T-cell (primary cell): ENCODE measurements around the gene SLC39A1. TPM values are rescaled to one million over a fixed set of nuclear protein-coding genes. Genes with fewer than 3 reads are reported as not detected.
A peak's percentile ranks its signal among the peaks of the same experiment; 100 is the strongest.

ENCODE experiments used
- ATAC-seq, 4 experiments: fragments of 200-7000 bp in 3 of 4; fragments of 150-1000 bp in 1 of 4; cut with Tn5 transposase; replicated peaks in 1 of 4; 1 replicate in 3 of 4; 2 replicates in 1 of 4; pipeline ENCODE4 v1.10.0; 2021; ENCODE audit warnings: moderate library complexity in 3 of 4, mild to moderate bottlenecking in 2 of 4, moderate number of reproducible peaks in 1 of 4
- CTCF ChIA-PET, 2 donors: fragments of 300-600 bp; sonication (Branson Sonifier 250); formaldehyde crosslinking; loops; one replicate each; lab custom pipeline; 2022; ENCODE audit warnings: antibody characterized with exemption in 2 of 2; lab: Charles Lee
- POLR2A ChIA-PET, 2 donors: fragments of 300-600 bp; sonication (Branson Sonifier 250); formaldehyde crosslinking; loops; one replicate each; lab custom pipeline; 2022; ENCODE audit warnings: antibody characterized with exemption in 2 of 2; lab: Charles Lee
- DNase-seq, 35 experiments: peaks; one replicate each; pipeline versions ENCODE4 v3.0.0 to v3.0.0-alpha.2; 2013 to 2023
- H3K27ac ChIP-seq: one replicate; pipeline ENCODE4 v1.5.1; 2013; ENCODE audit warnings: low read length
- H3K27me3 ChIP-seq, 2 experiments: replicated peaks in 1 of 2; 1 replicate in 1 of 2; 2 replicates in 1 of 2; pipeline versions ENCODE4 v1.6.1 to v1.7.0; 2013; ENCODE audit warnings: low read length in 1 of 2, mixed read lengths in 1 of 2; ENCODE audit not compliant: control insufficient read depth in 2 of 2, insufficient read depth in 2 of 2; ENCODE audit errors: extremely low read depth in 1 of 2
- H3K36me3 ChIP-seq, 2 donors: 1 replicate in 1 of 2; 2 replicates in 1 of 2; pipeline versions ENCODE4 v1.6.1 to v1.7.0; 2013; ENCODE audit warnings: low read length in 1 of 2; ENCODE audit not compliant: control insufficient read depth in 2 of 2, insufficient read depth in 1 of 2; ENCODE audit errors: extremely low read depth in 1 of 2
- H3K4me1 ChIP-seq, 2 experiments: 1 replicate in 1 of 2; 2 replicates in 1 of 2; pipeline versions ENCODE4 v1.6.1 to v1.7.0; 2013; ENCODE audit warnings: low read length in 2 of 2, mixed read lengths in 1 of 2; ENCODE audit not compliant: insufficient read depth in 2 of 2, control insufficient read depth in 1 of 2; ENCODE audit errors: extremely low read depth in 1 of 2
- H3K4me3 ChIP-seq, 2 donors: 1 replicate in 1 of 2; 2 replicates in 1 of 2; pipeline versions ENCODE4 v1.5.1 to v1.7.0; 2013; ENCODE audit warnings: mild to moderate bottlenecking in 2 of 2, low read length in 1 of 2, moderate library complexity in 1 of 2; ENCODE audit not compliant: control insufficient read depth in 1 of 2; ENCODE audit errors: extremely low read depth in 1 of 2
- H3K9me3 ChIP-seq: 2 replicates; pipeline ENCODE4 v1.7.0; 2013
- H3K27ac Mint-ChIP-seq, 2 donors: one replicate each; pipeline ENCODE4 v1.8.0; 2020 to 2021; ENCODE audit warnings: mild to moderate bottlenecking in 2 of 2, mixed read lengths in 2 of 2
- H3K27me3 Mint-ChIP-seq, 2 donors: one replicate each; pipeline ENCODE4 v1.8.0; 2021 to 2022; ENCODE audit warnings: mixed read lengths in 2 of 2
- H3K36me3 Mint-ChIP-seq: one replicate; pipeline ENCODE4 v1.8.0; 2021; ENCODE audit warnings: mixed read lengths
- H3K4me1 Mint-ChIP-seq, 3 donors: one replicate each; pipeline ENCODE4 v1.8.0; 2020 to 2022; ENCODE audit warnings: mixed read lengths in 3 of 3, mild to moderate bottlenecking in 1 of 3
- H3K4me3 Mint-ChIP-seq, 3 donors: one replicate each; pipeline ENCODE4 v1.8.0; 2020 to 2022; ENCODE audit warnings: mild to moderate bottlenecking in 3 of 3, mixed read lengths in 3 of 3, moderate library complexity in 3 of 3
- H3K9me3 Mint-ChIP-seq, 3 donors: one replicate each; pipeline ENCODE4 v1.8.0; 2020 to 2022; ENCODE audit warnings: mixed read lengths in 3 of 3
- WGBS: methylation state at CpG from one replicate; pipeline ENCODE4 v1.1.5; 2013; ENCODE audit warnings: missing lambda C conversion rate; ENCODE audit not compliant: insufficient coverage; 5-methylcytosine and 5-hydroxymethylcytosine counted together
- total RNA-seq, 35 experiments: library from RNA in 6 of 35; stranded (reverse) in 6 of 35; fragments of 120-200 nt in 1 of 35; gene quantifications; one replicate each; pipeline versions ENCODE4 v1.2.1 to v1.2.4 and lab custom pipeline; 2013 to 2026

The SLC39A1 gene
- total RNA-seq, 5 donors from 2014 or later (not counting 1 experiment from before 2014, with no cell fraction given) = 15.1 to 22.0 (median 16.4) TPM

DNA sequence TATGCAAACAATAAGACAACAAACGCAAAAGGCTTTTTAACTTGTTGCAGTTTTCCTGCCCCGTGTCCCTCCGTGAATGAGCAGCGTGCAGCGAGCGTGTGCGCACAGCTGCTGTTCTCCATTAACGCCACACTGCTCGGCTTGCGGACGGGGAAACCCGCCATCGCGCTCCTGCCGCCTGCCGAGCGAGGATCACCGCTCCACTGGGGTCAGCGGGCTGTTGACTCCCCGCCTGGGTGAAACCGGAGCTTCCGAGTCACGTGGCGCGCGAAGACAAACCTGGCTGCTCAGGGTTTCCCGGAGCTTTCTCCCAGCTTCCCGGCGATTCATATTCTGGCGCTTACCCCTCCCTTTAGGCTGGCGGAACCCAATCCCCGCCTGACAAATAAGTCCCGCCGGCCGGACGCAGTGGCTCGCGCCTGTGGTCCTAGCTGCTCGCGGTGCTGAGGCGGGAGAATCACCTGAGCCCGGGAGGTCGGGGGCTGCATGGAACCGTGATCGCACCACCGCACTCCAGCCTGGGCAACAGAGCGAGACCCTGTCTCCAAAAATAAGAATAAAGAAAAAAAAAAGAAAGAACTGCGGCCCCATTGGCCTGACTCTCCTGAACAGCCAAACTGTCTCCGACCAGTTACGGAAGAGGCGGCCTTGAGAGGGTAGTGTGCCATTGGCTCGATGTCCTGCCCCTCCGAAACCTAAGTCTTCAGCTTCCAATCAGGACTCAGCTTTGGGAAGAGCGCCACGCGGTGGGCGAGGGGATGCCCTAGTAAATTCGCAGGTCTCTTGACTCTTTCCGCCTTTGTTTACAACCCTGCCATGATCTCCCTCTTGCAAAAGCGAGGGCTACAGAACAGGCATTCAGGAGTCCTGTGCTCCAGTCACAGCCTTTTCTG is 4.0 kb upstream of the SLC39A1 start, which contains the start of gene CREB3L4:
TSS of gene CREB3L4 (plus strand) at position 796 of the 893 bp plus-strand sequence. CDS start 624 bp downstream, outside the sequence.
- ChIA-PET POLR2A (interaction anchor here (0.5 to 2.2 kb wide), 9 partner anchors 10 to 322 kb away, joined by 3 to 8 read pairs (median 5); partner anchors contain the start of genes JTB (in 2 of the 2) and SLC27A3 (in 1 of the 2)), CTCF (interaction anchor here (0.5 to 3.8 kb wide), 7 partner anchors 9 to 24 kb away, joined by 3 to 23 read pairs (median 9); partner anchors contain the start of genes JTB (in 2 of the 2), CRTC2 (in 1 of the 2), DENND4B (in 1 of the 2) and RAB13 (in 1 of the 2))
- H3K27me3 ChIP-seq = no peaks in the 10 kb centered on the region
- no peaks in the 10 kb centered on the region for H3K36me3 Mint-ChIP-seq
- peak within 1 kb of the TSS; percentile 78 to 91 for H3K4me3 ChIP-seq
- peak within 1 kb of the TSS; percentile 86 to 95 (median 92) for H3K4me3 Mint-ChIP-seq
- peak; percentile 85 to 87 (median 86) for ATAC-seq
- H3K9me3 ChIP-seq = no peaks in the 10 kb centered on the region
- H3K9me3 Mint-ChIP-seq = no peaks in the 10 kb centered on the region
- peak; percentile 69 to 94 (median 84) for DNase-seq
- H3K27ac Mint-ChIP-seq = peak within 1 kb of the TSS; percentile 97 to 98
- peaks cover 0 to 2% of the 10 kb centered on the region in 2 donors for H3K36me3 ChIP-seq
- H3K4me1 Mint-ChIP-seq = peaks cover 48 to 67% (median 53%) of the 10 kb centered on the region in 3 donors
- H3K27ac ChIP-seq = peak within 1 kb of the TSS; percentile 82
- under 1% methylated on average over 59 of the region's 60 CpGs for WGBS
- H3K4me1 ChIP-seq = peaks cover 20 to 53% of the 10 kb centered on the region in 2 experiments
- no peaks in the 10 kb centered on the region for H3K27me3 Mint-ChIP-seq

DNA sequence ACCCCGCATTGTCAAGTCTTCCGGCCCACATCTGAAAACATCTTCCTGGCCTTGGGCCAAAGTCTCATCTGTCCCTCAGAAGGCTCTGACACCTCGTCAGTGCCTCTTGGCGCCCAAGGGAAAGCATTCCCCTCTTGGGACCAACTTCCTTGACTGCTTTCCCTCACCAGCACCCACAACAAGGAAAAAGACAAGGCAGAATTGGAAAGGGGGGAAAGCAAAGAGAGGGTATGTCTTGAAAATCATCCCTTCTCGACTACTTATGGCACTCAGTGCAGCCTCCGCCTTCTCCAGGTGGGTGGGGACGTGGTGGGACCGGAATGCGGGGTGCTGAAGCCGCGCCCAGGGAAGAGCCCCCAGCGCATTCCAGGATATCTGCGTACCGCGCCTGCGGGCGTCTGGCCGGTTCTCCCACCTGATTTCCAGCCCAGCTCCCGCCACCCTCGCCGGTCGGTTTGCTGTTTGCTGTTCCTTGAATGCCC is 554 bp upstream of the SLC39A1 start:
- H3K4me3 ChIP-seq = peak overlapping the region; percentile 72 to 92
- H3K27ac Mint-ChIP-seq = peak overlapping the region; percentile 94
- WGBS = 9% methylated on average over 16 of the region's 22 CpGs
- H3K9me3 Mint-ChIP-seq = no peaks in the 10 kb centered on the region
- no peaks in the 10 kb centered on the region for H3K36me3 Mint-ChIP-seq
- ChIA-PET CTCF (interaction anchor here in 1 of 2 donors (0.6 to 2.0 kb wide), 4 partner anchors 13 to 167 kb away, joined by 3 to 11 read pairs (median 5); partner anchors contain the start of genes DENND4B and JTB), POLR2A (interaction anchor here (0.6 to 1.0 kb wide), 5 partner anchors 13 to 1952 kb away, joined by 3 to 7 read pairs (median 3); no protein-coding TSS in a partner anchor)
- H3K27ac ChIP-seq = peak overlapping the region; percentile 90
- no peaks in the 10 kb centered on the region for H3K27me3 ChIP-seq
- DNase-seq (peak in 2 of 35 experiments; percentile 16 to 33), ATAC-seq (peak in 2 of 4 experiments; percentile 0 to 7)
- H3K4me1 ChIP-seq = peaks cover 20 to 57% of the 10 kb centered on the region in 2 experiments
- peak overlapping the region; percentile 83 to 90 (median 87) for H3K4me3 Mint-ChIP-seq
- peaks cover 54 to 72% (median 56%) of the 10 kb centered on the region in 3 donors for H3K4me1 Mint-ChIP-seq
- H3K9me3 ChIP-seq = no peaks in the 10 kb centered on the region
- peaks cover 0 to 7% of the 10 kb centered on the region in 2 donors for H3K36me3 ChIP-seq
- no peaks in the 10 kb centered on the region for H3K27me3 Mint-ChIP-seq

DNA sequence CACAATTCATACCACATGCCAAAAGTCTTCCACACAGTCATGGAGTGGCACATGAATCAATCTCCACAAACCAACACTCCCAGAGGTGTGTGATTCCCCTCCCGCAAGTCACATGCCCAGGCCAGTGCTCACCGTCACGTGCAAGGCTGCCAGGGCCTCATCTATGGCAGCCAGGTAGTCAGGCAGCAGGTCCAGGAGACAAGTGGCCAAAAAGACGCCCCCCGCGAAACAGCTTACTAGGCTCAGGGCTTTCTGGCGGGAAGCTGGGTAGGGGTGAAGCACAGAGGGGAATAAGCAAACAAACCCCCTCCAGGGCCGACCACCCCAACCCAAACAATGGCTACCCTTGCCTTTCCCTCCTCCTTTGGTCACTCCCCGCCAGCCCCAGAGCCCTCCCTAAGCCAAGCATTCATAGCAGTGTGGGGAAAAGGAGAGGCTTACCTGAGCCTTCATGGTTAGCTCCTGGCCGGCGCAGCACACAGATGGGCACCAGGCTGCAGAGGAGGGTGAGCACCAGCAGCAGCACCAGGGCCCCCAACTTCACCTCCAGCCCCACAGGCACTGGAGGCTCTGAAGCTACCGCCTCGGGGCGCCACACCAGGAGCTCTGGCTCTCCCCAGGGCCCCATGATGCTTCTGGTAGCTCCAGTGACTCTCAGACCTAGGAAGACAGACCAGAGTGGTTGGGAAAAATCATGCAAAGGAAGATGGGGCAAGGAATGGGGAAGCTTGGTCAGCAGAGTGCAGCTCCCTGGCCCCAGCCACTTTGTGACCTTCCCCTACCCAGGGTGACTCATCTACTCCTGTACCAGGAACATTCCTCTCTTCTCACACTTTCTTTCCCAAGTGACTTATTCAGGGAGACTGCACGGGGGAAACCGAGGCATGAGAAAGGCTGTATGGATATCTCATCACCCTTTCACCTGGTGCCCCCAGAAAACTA is 978 bp downstream of the SLC39A1 start:
- Mint-ChIP-seq H3K4me3 (peak overlapping the region; percentile 83 to 90 (median 87)), H3K4me1 (peaks cover 50 to 66% (median 57%) of the 10 kb centered on the region in 3 donors), H3K27me3 (no peaks in the 10 kb centered on the region), H3K9me3 (no peaks in the 10 kb centered on the region), H3K36me3 (no peaks in the 10 kb centered on the region), H3K27ac (peak overlapping the region; percentile 94)
- ChIA-PET POLR2A (interaction anchor here in 1 of 2 donors (0.5 to 0.6 kb wide), 2 partner anchors 112 to 303 kb away, joined by 3 read pairs; no protein-coding TSS in a partner anchor), CTCF (interaction anchor here in 1 of 2 donors (1.9 kb wide), 1 partner anchor 16 kb away, joined by 7 read pairs; the partner anchor contains the start of gene DENND4B)
- Histone ChIP-seq H3K4me1 (peaks cover 21 to 52% of the 10 kb centered on the region in 2 experiments), H3K4me3 (peak overlapping the region; percentile 72 to 92), H3K9me3 (no peaks in the 10 kb centered on the region), H3K27ac (peak overlapping the region; percentile 90), H3K36me3 (peaks cover 0 to 7% of the 10 kb centered on the region in 2 donors), H3K27me3 (no peaks in the 10 kb centered on the region)
- DNase-seq (no peak), ATAC-seq (no peak)
- 90% methylated on average over 5 of the region's 16 CpGs for WGBS

DNA sequence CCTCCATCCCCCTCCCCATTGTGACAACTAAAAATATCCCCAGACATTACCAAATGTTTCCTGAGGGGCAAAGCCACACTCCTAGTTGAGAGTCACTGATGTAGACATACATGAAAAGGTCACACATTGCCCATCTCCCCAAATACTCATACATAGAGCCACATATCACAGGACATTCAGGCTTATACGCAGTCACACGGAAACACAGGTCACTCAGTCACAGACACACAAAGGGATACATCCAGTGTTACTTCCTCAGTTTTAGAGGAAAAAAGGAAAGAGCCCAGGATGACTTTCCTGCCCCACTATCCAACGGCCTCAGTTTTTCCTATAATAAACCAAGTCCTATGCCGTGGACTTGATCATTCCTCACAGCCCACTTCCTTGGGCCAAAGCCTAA is 1.9 kb downstream of the SLC39A1 start:
- Mint-ChIP-seq H3K9me3 (no peaks in the 10 kb centered on the region), H3K36me3 (no peaks in the 10 kb centered on the region), H3K4me3 (peak overlapping the region in 2 of 3 donors; percentile 83 to 90), H3K27ac (peak overlapping the region; percentile 0 to 79), H3K27me3 (no peaks in the 10 kb centered on the region), H3K4me1 (peaks cover 51 to 66% (median 59%) of the 10 kb centered on the region in 3 donors)
- WGBS = no CpG with 5 or more reads among the region's 4 CpGs
- no peaks in the 10 kb centered on the region for H3K9me3 ChIP-seq
- DNase-seq (no peak), ATAC-seq (no peak)
- peaks cover 0 to 7% of the 10 kb centered on the region in 2 donors for H3K36me3 ChIP-seq
- CTCF ChIA-PET = no interaction called here
- POLR2A ChIA-PET = no interaction called here
- no peaks in the 10 kb centered on the region for H3K27me3 ChIP-seq
- no peak overlapping the region for H3K4me3 ChIP-seq
- H3K27ac ChIP-seq = no peak overlapping the region
- peaks cover 30 to 59% of the 10 kb centered on the region in 2 experiments for H3K4me1 ChIP-seq

DNA sequence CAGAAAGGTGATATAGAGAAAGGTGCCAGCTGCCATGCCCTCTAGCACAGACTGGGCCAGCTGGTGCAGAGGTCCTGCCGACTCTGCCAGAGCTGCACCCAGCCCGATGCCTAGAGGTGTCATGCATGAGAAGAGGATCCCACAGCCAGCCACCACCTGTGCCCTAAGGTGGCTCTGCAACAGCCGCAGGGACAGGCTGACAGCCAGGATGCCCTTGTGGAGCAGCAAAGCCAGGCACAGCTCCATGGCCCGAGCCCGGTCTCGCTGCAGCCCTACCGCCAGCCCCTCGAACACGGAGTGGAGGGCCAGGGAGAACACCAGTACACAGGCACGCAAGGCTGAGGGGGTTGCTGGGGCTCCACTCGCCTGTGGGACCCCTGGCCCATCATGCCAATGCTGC is 3.1 kb downstream of the SLC39A1 start:
- H3K4me1 ChIP-seq = peaks cover 34 to 59% of the 10 kb centered on the region in 2 experiments
- H3K36me3 ChIP-seq = peaks cover 0 to 7% of the 10 kb centered on the region in 2 donors
- Mint-ChIP-seq H3K27ac (peak overlapping the region in 1 of 2 donors; percentile 96), H3K4me1 (peaks cover 51 to 64% (median 61%) of the 10 kb centered on the region in 3 donors), H3K36me3 (no peaks in the 10 kb centered on the region), H3K4me3 (no peak overlapping the region), H3K27me3 (no peaks in the 10 kb centered on the region), H3K9me3 (no peaks in the 10 kb centered on the region)
- no peak for DNase-seq
- H3K27me3 ChIP-seq = no peaks in the 10 kb centered on the region
- H3K9me3 ChIP-seq = no peaks in the 10 kb centered on the region
- no peak overlapping the region for H3K27ac ChIP-seq
- no peak overlapping the region for H3K4me3 ChIP-seq
- WGBS = 92% methylated on average over 11 of the region's 11 CpGs
- ChIA-PET POLR2A (no interaction called here), CTCF (no interaction called here)
- no peak for ATAC-seq
